ENCODE results near the gene WDR18. TPM values are rescaled to one million over a fixed set of nuclear protein-coding genes. Genes with fewer than 3 reads are reported as not detected.

The WDR18 gene
- total and polyA plus RNA-seq, 4 donors = 15.5 to 68.8 (median 18.5) TPM

DNA sequence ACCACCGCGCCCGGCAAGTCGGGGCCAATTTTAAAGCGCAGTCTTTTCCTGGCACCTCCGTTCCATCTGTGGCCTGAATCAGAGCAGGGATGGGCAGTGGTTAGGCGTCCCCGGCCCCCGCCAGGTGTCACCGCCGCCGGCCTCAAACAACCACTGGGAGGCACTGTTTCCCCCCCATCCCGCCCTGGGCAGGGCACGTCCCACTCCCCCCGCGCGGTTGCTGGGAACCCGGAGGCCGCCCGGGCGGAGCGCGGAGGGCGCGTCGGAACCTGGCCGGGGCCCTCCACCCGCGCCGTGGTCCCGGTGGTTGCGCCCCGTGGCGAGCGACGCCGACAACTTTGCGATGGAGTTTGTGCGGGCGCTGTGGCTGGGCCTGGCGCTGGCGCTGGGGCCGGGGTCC, 15.9 kb downstream of the WDR18 start, which contains the start of gene GRIN3B:
TSS of gene GRIN3B (plus strand) at position 325 of the 400 bp plus-strand sequence. CDS start at position 344, 19 bp downstream.
- Histone ChIP-seq H3K4me3 (ENCODE audit: low read length in 2 of 2) (no peak within 1 kb of the TSS), H3K9me3 (ENCODE audit: control insufficient read depth, low read length) (no peaks in the 10 kb centered on the region), H3K27ac (ENCODE audit: low read depth in 1 of 2, low read length in 2 of 2) (no peak within 1 kb of the TSS), H3K4me1 (ENCODE audit: control insufficient read depth in 1 of 2, insufficient read depth in 2 of 2, low read length in 2 of 2) (no peaks in the 10 kb centered on the region), H3K36me3 (ENCODE audit: control insufficient read depth in 1 of 2, insufficient read depth in 2 of 2, low read length in 1 of 2) (no peaks in the 10 kb centered on the region), H3K27me3 (ENCODE audit: control insufficient read depth in 1 of 2, insufficient read depth in 2 of 2, low read length in 1 of 2) (no peaks in the 10 kb centered on the region)
- ATAC-seq (ENCODE audit: low FRiP score) = no peak
- DNase-seq = peak in 1 of 2 donors; percentile 89
- whole genome bisulfite sequencing, 2 donors = 2 to 6% methylated on average over 27 to 43 of the region's 43 CpGs
- intact Hi-C loops (cut with DNase I) = no loop called here

GRCh38 chr19:1000591-1001537, 16.7 kb downstream of the WDR18 start:
- 4 to 5% methylated on average over 52 to 73 of the region's 73 CpGs for WGBS, 2 donors
- no peaks in the 10 kb centered on the region for H3K27me3 ChIP-seq (ENCODE audit: control insufficient read depth in 1 of 2, insufficient read depth in 2 of 2, low read length in 1 of 2)
- no peaks in the 10 kb centered on the region for H3K36me3 ChIP-seq (ENCODE audit: control insufficient read depth in 1 of 2, insufficient read depth in 2 of 2, low read length in 1 of 2)
- no peaks in the 10 kb centered on the region for H3K4me1 ChIP-seq (ENCODE audit: control insufficient read depth in 1 of 2, insufficient read depth in 2 of 2, low read length in 2 of 2)
- DNase-seq = no peak
- no peaks in the 10 kb centered on the region for H3K9me3 ChIP-seq (ENCODE audit: control insufficient read depth, low read length)
- no peak overlapping the region for H3K4me3 ChIP-seq (ENCODE audit: low read length in 2 of 2)
- ATAC-seq (ENCODE audit: low FRiP score) = no peak
- intact Hi-C loops (cut with DNase I) = loop anchor here in 1 of 2 donors (1.0 kb wide), 1 partner anchor 79 kb away; no protein-coding TSS in a partner anchor
- H3K27ac ChIP-seq (ENCODE audit: low read depth in 1 of 2, low read length in 2 of 2) = no peak overlapping the region

DNA sequence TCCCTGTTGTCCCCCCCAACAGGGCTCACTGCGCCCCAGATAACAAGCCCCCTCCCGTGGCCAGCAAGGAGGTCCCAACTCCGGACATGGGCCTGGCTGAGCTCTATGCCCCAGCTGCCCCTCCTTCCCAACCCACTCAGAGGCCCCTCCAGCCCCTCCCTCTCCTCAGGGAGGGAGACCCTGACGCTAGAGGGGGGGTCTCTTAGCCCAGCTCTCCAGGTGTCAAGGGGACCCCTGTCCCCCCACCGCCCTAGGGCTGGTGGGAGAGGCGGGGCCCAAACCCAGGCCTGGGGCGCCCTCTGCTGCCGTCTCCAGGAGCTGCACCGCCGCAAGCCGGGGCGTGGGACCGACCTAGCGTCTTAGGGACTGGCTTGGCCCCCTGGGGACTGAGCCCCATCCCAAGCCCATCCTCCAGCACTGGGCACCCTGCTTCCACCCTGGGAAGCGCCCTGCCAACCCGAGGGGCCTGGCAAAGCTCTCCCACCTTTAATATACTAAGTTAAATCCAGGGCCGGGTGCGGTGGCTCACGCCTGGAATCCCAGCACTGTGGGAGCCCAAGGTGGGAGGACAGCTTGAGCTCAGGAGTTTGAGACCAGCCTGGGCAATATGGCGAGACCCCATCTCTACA, 17.5 kb downstream of the WDR18 start:
- H3K9me3 ChIP-seq (ENCODE audit: control insufficient read depth, low read length) = no peaks in the 10 kb centered on the region
- no peak overlapping the region for H3K4me3 ChIP-seq (ENCODE audit: low read length in 2 of 2)
- no peaks in the 10 kb centered on the region for H3K4me1 ChIP-seq (ENCODE audit: control insufficient read depth in 1 of 2, insufficient read depth in 2 of 2, low read length in 2 of 2)
- no peak overlapping the region for H3K27ac ChIP-seq (ENCODE audit: low read depth in 1 of 2, low read length in 2 of 2)
- intact Hi-C loops (cut with DNase I) = loop anchor here in 1 of 2 donors (1.0 kb wide), 1 partner anchor 79 kb away; no protein-coding TSS in a partner anchor
- ATAC-seq (ENCODE audit: low FRiP score) (peak; percentile 83), DNase-seq (peak in 1 of 2 donors; percentile 92)
- WGBS, 2 donors = 8 to 9% methylated on average over 19 to 20 of the region's 20 CpGs
- no peaks in the 10 kb centered on the region for H3K36me3 ChIP-seq (ENCODE audit: control insufficient read depth in 1 of 2, insufficient read depth in 2 of 2, low read length in 1 of 2)
- H3K27me3 ChIP-seq (ENCODE audit: control insufficient read depth in 1 of 2, insufficient read depth in 2 of 2, low read length in 1 of 2) = no peaks in the 10 kb centered on the region

DNA sequence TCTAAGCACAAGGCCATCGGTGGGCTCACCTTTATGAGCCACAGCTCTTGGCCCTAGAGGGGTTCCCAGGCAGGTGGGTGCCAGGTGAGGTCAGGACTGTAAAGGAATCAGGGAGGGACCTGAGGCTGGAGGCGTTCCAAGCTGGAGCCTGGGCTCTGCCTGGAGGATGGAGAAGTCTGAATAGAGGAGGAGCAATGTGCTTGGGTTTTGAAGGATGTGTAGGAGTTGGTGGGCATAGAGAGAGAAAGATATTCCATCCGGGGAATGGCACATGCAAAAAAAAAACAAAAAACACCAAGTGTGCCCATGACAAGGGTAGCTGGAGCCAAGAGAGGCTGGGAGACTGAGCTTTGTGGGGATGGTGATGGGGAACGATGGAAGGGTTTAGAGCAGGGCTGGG, 18.5 kb downstream of the WDR18 start:
- intact Hi-C loops (cut with DNase I) = no loop called here
- no peaks in the 10 kb centered on the region for H3K4me1 ChIP-seq (ENCODE audit: control insufficient read depth in 1 of 2, insufficient read depth in 2 of 2, low read length in 2 of 2)
- H3K27ac ChIP-seq (ENCODE audit: low read depth in 1 of 2, low read length in 2 of 2) = no peak overlapping the region
- 69 to 75% methylated on average over 4 of the region's 4 CpGs for WGBS, 2 donors
- H3K9me3 ChIP-seq (ENCODE audit: control insufficient read depth, low read length) = no peaks in the 10 kb centered on the region
- H3K4me3 ChIP-seq (ENCODE audit: low read length in 2 of 2) = no peak overlapping the region
- ATAC-seq (ENCODE audit: low FRiP score) (no peak), DNase-seq (no peak)
- no peaks in the 10 kb centered on the region for H3K36me3 ChIP-seq (ENCODE audit: control insufficient read depth in 1 of 2, insufficient read depth in 2 of 2, low read length in 1 of 2)
- no peaks in the 10 kb centered on the region for H3K27me3 ChIP-seq (ENCODE audit: control insufficient read depth in 1 of 2, insufficient read depth in 2 of 2, low read length in 1 of 2)

DNA sequence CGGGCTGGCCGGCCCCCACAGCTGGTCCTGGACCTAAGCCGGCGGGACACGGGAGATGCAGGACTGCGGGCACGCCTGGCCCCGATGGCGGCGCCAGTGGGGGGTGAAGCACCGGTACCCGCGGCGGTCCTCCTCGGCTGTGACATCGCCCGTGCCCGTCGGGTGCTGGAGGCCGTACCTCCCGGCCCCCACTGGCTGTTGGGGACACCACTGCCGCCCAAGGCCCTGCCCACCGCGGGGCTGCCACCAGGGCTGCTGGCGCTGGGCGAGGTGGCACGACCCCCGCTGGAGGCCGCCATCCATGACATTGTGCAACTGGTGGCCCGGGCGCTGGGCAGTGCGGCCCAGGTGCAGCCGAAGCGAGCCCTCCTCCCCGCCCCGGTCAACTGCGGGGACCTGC, 19.1 kb downstream of the WDR18 start:
- Histone ChIP-seq H3K4me3 (ENCODE audit: low read length in 2 of 2) (no peak overlapping the region), H3K27me3 (ENCODE audit: control insufficient read depth in 1 of 2, insufficient read depth in 2 of 2, low read length in 1 of 2) (no peaks in the 10 kb centered on the region), H3K27ac (ENCODE audit: low read depth in 1 of 2, low read length in 2 of 2) (no peak overlapping the region), H3K36me3 (ENCODE audit: control insufficient read depth in 1 of 2, insufficient read depth in 2 of 2, low read length in 1 of 2) (no peaks in the 10 kb centered on the region), H3K9me3 (ENCODE audit: control insufficient read depth, low read length) (no peaks in the 10 kb centered on the region), H3K4me1 (ENCODE audit: control insufficient read depth in 1 of 2, insufficient read depth in 2 of 2, low read length in 2 of 2) (no peaks in the 10 kb centered on the region)
- 85 to 87% methylated on average over 32 to 37 of the region's 37 CpGs for WGBS, 2 donors
- DNase-seq (no peak), ATAC-seq (ENCODE audit: low FRiP score) (no peak)
- intact Hi-C loops (cut with DNase I) = no loop called here

DNA sequence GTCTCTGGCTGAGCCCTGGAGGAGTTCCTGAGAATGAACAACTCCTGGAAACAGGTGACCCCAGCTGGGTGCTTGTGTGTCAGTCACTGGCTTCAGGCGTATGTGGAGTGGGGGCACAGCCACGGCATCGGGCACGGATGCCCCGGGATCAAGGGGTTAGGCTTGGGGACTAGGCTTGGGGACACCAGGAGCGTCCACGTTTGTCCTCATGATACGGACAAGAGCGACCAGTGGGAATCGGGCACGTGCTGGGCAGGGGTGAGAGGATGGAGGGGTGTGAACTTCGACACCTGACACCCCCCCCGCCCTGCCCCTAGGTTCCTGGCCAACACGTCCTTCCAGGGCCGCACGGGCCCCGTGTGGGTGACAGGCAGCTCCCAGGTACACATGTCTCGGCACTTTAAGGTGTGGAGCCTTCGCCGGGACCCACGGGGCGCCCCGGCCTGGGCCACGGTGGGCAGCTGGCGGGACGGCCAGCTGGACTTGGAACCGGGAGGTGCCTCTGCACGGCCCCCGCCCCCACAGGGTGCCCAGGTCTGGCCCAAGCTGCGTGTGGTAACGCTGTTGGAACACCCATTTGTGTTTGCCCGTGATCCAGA, 20.2 kb downstream of the WDR18 start:
- Histone ChIP-seq H3K27me3 (ENCODE audit: control insufficient read depth in 1 of 2, insufficient read depth in 2 of 2, low read length in 1 of 2) (no peaks in the 10 kb centered on the region), H3K36me3 (ENCODE audit: control insufficient read depth in 1 of 2, insufficient read depth in 2 of 2, low read length in 1 of 2) (no peaks in the 10 kb centered on the region), H3K9me3 (ENCODE audit: control insufficient read depth, low read length) (no peaks in the 10 kb centered on the region), H3K27ac (ENCODE audit: low read depth in 1 of 2, low read length in 2 of 2) (no peak overlapping the region), H3K4me3 (ENCODE audit: low read length in 2 of 2) (no peak overlapping the region), H3K4me1 (ENCODE audit: control insufficient read depth in 1 of 2, insufficient read depth in 2 of 2, low read length in 2 of 2) (no peaks in the 10 kb centered on the region)
- intact Hi-C loops (cut with DNase I) = no loop called here
- ATAC-seq (ENCODE audit: low FRiP score) = no peak
- WGBS, 2 donors = 71 to 73% methylated on average over 32 of the region's 32 CpGs
- DNase-seq = no peak

- no peak overlapping the region for H3K4me3 ChIP-seq (ENCODE audit: low read length in 2 of 2)
- H3K27me3 ChIP-seq (ENCODE audit: control insufficient read depth in 1 of 2, insufficient read depth in 2 of 2, low read length in 1 of 2) = no peaks in the 10 kb centered on the region
- no peaks in the 10 kb centered on the region for H3K4me1 ChIP-seq (ENCODE audit: control insufficient read depth in 1 of 2, insufficient read depth in 2 of 2, low read length in 2 of 2)
- no peaks in the 10 kb centered on the region for H3K9me3 ChIP-seq (ENCODE audit: control insufficient read depth, low read length)
- no peak for ATAC-seq (ENCODE audit: low FRiP score)
- intact Hi-C loops (cut with DNase I) = no loop called here
- WGBS, 2 donors = 89 to 90% methylated on average over 70 of the region's 70 CpGs
- DNase-seq = no peak
- no peak overlapping the region for H3K27ac ChIP-seq (ENCODE audit: low read depth in 1 of 2, low read length in 2 of 2)
- no peaks in the 10 kb centered on the region for H3K36me3 ChIP-seq (ENCODE audit: control insufficient read depth in 1 of 2, insufficient read depth in 2 of 2, low read length in 1 of 2)
Observed at GRCh38 chr19:1004803-1005664, 20.9 kb downstream of the WDR18 start.

All from aorta (tissue), 5 donors.